ENCODE measurements around the gene DHX58. TPM values are rescaled to one million over a fixed set of nuclear protein-coding genes. Genes with fewer than 3 reads are reported as not detected.

DHX58 gene
- total RNA-seq, 1 experiment from 2014 or later: 9.7 TPM

- DNase-seq (ENCODE audit: low read depth, low spot score) (no peak), ATAC-seq (no peak)
- H3K4me1 ChIP-seq (ENCODE audit: control insufficient read depth, insufficient read depth, low read length): no peaks in the 10 kb centered on the region
- no TSS peak for BruUV-seq (replicated peaks)
- H3K4me3 ChIP-seq (ENCODE audit: low read depth in 2 of 2, low read length in 2 of 2): no peak overlapping the region
- in situ Hi-C loops (cut with HindIII; ENCODE audit: low pct_unique_long_range_greater_than_20kb, low sequenced_read_pairs): no loop called here
- intact Hi-C loops (cut with micrococcal nuclease; ENCODE audit: unreplicated experiment): no loop called here
- CTCF ChIA-PET: no interaction called here
- H3K27ac ChIP-seq (ENCODE audit: low read length): no peak overlapping the region
- TF ChIP-seq POLR2AphosphoS5 (IDR thresholded peaks at IDR 0.05; ENCODE audit: low read depth, low read length) (no peak), TCF7L2 (IDR thresholded peaks at IDR 0.05; ENCODE audit: low read depth, low read length) (no peak), SIN3A (IDR thresholded peaks at IDR 0.05; ENCODE audit: borderline replicate concordance, insufficient read depth, low read depth, low read length) (no peak), REST (IDR thresholded peaks at IDR 0.05; ENCODE audit: insufficient read depth in 1 of 2, low read depth in 2 of 2, low read length in 1 of 2) (no peak), CTCF (IDR thresholded peaks at IDR 0.05) (no peak)
- no peaks in the 10 kb centered on the region for H3K27me3 ChIP-seq (ENCODE audit: control insufficient read depth, insufficient read depth, low read length)
- H3K9me3 ChIP-seq (ENCODE audit: control insufficient read depth, insufficient read depth, low read depth, low read length): no peaks in the 10 kb centered on the region
- POLR2A ChIA-PET: no interaction called here
- no peaks in the 10 kb centered on the region for H3K36me3 ChIP-seq (ENCODE audit: control insufficient read depth, insufficient read depth, low read length)
Observed at GRCh38 chr17:42081516-42082129, 30.9 kb downstream of the DHX58 start.

GRCh38 chr17:42079541-42079940 is 33.0 kb downstream of the DHX58 start:
- ChIA-PET POLR2A (interaction anchor here (0.6 kb wide), 1 partner anchor 60 kb away, joined by 5 read pairs; the partner anchor contains the start of gene NKIRAS2), CTCF (interaction anchor here (0.6 kb wide), 1 partner anchor 107 kb away, joined by 3 read pairs; no protein-coding TSS in a partner anchor)
- DNase-seq (ENCODE audit: low read depth, low spot score): no peak
- BruUV-seq (replicated peaks): no TSS peak
- TF ChIP-seq CTCF (IDR thresholded peaks at IDR 0.05): no peak
- no peak for TF ChIP-seq POLR2AphosphoS5 (IDR thresholded peaks at IDR 0.05; ENCODE audit: low read depth, low read length)
- TF ChIP-seq SIN3A (IDR thresholded peaks at IDR 0.05; ENCODE audit: borderline replicate concordance, insufficient read depth, low read depth, low read length): no peak
- TF ChIP-seq REST (IDR thresholded peaks at IDR 0.05; ENCODE audit: insufficient read depth in 1 of 2, low read depth in 2 of 2, low read length in 1 of 2): no peak
- TF ChIP-seq TCF7L2 (IDR thresholded peaks at IDR 0.05; ENCODE audit: low read depth, low read length): no peak
- no peak for ATAC-seq
- Histone ChIP-seq H3K9me3 (ENCODE audit: control insufficient read depth, insufficient read depth, low read depth, low read length) (no peaks in the 10 kb centered on the region), H3K4me3 (ENCODE audit: low read depth in 2 of 2, low read length in 2 of 2) (no peak overlapping the region), H3K27ac (ENCODE audit: low read length) (no peak overlapping the region), H3K27me3 (ENCODE audit: control insufficient read depth, insufficient read depth, low read length) (no peaks in the 10 kb centered on the region), H3K4me1 (ENCODE audit: control insufficient read depth, insufficient read depth, low read length) (no peaks in the 10 kb centered on the region), H3K36me3 (ENCODE audit: control insufficient read depth, insufficient read depth, low read length) (no peaks in the 10 kb centered on the region)
- in situ Hi-C loops (cut with HindIII; ENCODE audit: low pct_unique_long_range_greater_than_20kb, low sequenced_read_pairs): no loop called here
- intact Hi-C loops (cut with micrococcal nuclease; ENCODE audit: unreplicated experiment): no loop called here
